HL-60 (cell line): ENCODE data around the gene ZMIZ2.

Experiments used
- GABPA ChIP-seq: IDR thresholded peaks from 2 replicates; pipeline ENCODE4 v1.6.1; 2012; ENCODE audit warnings: low read depth
- POLR2AphosphoS5 ChIP-seq: IDR thresholded peaks from 2 replicates; pipeline ENCODE4 v1.6.1; 2012; ENCODE audit warnings: low read depth
- SPI1 ChIP-seq: IDR thresholded peaks from 2 replicates; pipeline ENCODE4 v1.6.1; 2012; ENCODE audit warnings: low read depth, mild to moderate bottlenecking, borderline replicate concordance
- TF ChIP-seq, protein P1 (sequence below): IDR thresholded peaks from one replicate; pipeline ENCODE4 v1.5.1; 2011; ENCODE audit warnings: low read length, control low read depth, inconsistent platforms; ENCODE audit not compliant: insufficient read depth
- TF ChIP-seq, protein P2 (sequence below): IDR thresholded peaks from 2 replicates; pipeline ENCODE4 v1.6.1; 2012; ENCODE audit warnings: low read depth; ENCODE audit not compliant: insufficient replicate concordance

DNA sequence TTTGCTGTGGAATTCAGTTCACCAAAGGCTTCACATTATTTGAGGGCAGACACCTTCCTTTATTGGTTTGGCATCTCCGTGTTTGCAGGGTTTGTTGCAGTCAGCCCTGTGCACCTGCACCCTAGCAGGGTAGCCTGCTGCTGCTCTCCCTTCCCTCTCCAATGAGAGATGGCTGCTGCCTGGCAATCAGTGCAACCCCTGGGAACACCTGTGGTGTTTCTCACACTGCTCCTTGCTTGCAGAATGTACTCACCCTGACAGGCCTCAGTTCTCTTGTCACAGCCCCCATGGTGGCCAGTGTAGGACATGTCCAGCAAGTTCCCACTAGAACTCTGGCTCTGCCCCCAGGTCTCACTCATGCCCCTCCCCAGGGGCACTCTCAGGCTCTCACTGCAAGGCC, 35.7 kb downstream of the ZMIZ2 start:
- TF ChIP-seq POLR2AphosphoS5 (no peak), GABPA (no peak), SPI1 (no peak)
- TF ChIP-seq, protein P1, sequence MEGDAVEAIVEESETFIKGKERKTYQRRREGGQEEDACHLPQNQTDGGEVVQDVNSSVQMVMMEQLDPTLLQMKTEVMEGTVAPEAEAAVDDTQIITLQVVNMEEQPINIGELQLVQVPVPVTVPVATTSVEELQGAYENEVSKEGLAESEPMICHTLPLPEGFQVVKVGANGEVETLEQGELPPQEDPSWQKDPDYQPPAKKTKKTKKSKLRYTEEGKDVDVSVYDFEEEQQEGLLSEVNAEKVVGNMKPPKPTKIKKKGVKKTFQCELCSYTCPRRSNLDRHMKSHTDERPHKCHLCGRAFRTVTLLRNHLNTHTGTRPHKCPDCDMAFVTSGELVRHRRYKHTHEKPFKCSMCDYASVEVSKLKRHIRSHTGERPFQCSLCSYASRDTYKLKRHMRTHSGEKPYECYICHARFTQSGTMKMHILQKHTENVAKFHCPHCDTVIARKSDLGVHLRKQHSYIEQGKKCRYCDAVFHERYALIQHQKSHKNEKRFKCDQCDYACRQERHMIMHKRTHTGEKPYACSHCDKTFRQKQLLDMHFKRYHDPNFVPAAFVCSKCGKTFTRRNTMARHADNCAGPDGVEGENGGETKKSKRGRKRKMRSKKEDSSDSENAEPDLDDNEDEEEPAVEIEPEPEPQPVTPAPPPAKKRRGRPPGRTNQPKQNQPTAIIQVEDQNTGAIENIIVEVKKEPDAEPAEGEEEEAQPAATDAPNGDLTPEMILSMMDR, result no peak
- TF ChIP-seq, protein P2, sequence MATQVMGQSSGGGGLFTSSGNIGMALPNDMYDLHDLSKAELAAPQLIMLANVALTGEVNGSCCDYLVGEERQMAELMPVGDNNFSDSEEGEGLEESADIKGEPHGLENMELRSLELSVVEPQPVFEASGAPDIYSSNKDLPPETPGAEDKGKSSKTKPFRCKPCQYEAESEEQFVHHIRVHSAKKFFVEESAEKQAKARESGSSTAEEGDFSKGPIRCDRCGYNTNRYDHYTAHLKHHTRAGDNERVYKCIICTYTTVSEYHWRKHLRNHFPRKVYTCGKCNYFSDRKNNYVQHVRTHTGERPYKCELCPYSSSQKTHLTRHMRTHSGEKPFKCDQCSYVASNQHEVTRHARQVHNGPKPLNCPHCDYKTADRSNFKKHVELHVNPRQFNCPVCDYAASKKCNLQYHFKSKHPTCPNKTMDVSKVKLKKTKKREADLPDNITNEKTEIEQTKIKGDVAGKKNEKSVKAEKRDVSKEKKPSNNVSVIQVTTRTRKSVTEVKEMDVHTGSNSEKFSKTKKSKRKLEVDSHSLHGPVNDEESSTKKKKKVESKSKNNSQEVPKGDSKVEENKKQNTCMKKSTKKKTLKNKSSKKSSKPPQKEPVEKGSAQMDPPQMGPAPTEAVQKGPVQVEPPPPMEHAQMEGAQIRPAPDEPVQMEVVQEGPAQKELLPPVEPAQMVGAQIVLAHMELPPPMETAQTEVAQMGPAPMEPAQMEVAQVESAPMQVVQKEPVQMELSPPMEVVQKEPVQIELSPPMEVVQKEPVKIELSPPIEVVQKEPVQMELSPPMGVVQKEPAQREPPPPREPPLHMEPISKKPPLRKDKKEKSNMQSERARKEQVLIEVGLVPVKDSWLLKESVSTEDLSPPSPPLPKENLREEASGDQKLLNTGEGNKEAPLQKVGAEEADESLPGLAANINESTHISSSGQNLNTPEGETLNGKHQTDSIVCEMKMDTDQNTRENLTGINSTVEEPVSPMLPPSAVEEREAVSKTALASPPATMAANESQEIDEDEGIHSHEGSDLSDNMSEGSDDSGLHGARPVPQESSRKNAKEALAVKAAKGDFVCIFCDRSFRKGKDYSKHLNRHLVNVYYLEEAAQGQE, result no peak
